Prostate gland (tissue), 2 donors: ENCODE results near the gene SAFB2.

ENCODE experiments used
- POLR2AphosphoS5 ChIP-seq: sonication (generic); formaldehyde crosslinking; IDR thresholded peaks from one replicate; pipeline ENCODE4 v1.6.1; 2017; ENCODE audit warnings: antibody characterized with exemption
- TF ChIP-seq, protein P1 (sequence below), 4 experiments: fragments of 200-600 bp in 2 of 4; fragments of 450-650 bp in 2 of 4; sonication (generic) in 2 of 4; IDR thresholded peaks; 1 replicate in 3 of 4; 2 replicates in 1 of 4; pipeline ENCODE4 v1.5.1; 2016 to 2019; ENCODE audit warnings: antibody characterized with exemption in 4 of 4, mild to moderate bottlenecking in 2 of 4, moderate library complexity in 2 of 4

DNA sequence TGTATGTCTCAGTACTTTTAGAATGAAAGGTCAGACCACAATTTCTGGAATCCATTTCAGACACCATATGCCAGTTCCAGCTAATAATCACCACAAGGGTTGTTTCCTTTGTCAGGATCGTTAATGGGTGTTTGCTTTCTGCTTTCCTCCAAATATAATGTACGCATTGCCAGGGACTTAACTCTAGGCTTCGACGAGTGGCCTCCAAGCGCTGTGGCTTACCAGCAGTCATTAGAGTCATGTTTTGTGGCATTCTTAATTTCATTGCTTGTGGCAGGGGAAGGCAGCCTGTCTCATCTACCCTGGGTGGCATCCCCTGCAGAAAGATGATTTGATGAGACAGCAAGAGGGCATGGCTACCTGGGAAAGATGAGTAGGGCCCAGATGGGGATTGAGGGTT, 22.8 kb upstream of the SAFB2 start:
- TF ChIP-seq, protein P1, sequence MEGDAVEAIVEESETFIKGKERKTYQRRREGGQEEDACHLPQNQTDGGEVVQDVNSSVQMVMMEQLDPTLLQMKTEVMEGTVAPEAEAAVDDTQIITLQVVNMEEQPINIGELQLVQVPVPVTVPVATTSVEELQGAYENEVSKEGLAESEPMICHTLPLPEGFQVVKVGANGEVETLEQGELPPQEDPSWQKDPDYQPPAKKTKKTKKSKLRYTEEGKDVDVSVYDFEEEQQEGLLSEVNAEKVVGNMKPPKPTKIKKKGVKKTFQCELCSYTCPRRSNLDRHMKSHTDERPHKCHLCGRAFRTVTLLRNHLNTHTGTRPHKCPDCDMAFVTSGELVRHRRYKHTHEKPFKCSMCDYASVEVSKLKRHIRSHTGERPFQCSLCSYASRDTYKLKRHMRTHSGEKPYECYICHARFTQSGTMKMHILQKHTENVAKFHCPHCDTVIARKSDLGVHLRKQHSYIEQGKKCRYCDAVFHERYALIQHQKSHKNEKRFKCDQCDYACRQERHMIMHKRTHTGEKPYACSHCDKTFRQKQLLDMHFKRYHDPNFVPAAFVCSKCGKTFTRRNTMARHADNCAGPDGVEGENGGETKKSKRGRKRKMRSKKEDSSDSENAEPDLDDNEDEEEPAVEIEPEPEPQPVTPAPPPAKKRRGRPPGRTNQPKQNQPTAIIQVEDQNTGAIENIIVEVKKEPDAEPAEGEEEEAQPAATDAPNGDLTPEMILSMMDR (IDR thresholded peaks at IDR 0.05): no peak
- no peak for TF ChIP-seq POLR2AphosphoS5
